ACC112 (cell line): ENCODE measurements around the gene TSPEAR.

Source experiments
- H2AFZ ChIP-seq: fragments of 200-600 bp; sonication (generic); one replicate; pipeline ENCODE4 v1.6.0; 2017; ENCODE audit warnings: antibody characterized with exemption, low read length; ENCODE audit not compliant: unreplicated experiment
- H3K27ac ChIP-seq: fragments of 200-600 bp; sonication (generic); 2 replicates; pipeline ENCODE4 v1.5.1; 2014; ENCODE audit warnings: low read depth, mild to moderate bottlenecking, antibody characterized with exemption, low read length, moderate library complexity
- H3K27me3 ChIP-seq: fragments of 200-600 bp; sonication (generic); 2 replicates; pipeline ENCODE4 v1.6.1; 2014; ENCODE audit warnings: mild to moderate bottlenecking, antibody characterized with exemption, low read length, moderate library complexity, mixed read lengths; ENCODE audit not compliant: insufficient read depth
- H3K36me3 ChIP-seq: fragments of 200-600 bp; sonication (generic); 2 replicates; pipeline ENCODE4 v1.6.1; 2016; ENCODE audit warnings: mild to moderate bottlenecking, antibody characterized with exemption, low read length, moderate library complexity, mixed read lengths; ENCODE audit not compliant: insufficient read depth
- H3K4me1 ChIP-seq: fragments of 200-600 bp; sonication (generic); one replicate; pipeline ENCODE4 v1.6.1; 2016; ENCODE audit warnings: low read length, mixed read lengths; ENCODE audit not compliant: insufficient read depth, unreplicated experiment, control insufficient read depth
- H3K4me3 ChIP-seq: fragments of 200-600 bp; sonication (generic); 2 replicates; pipeline ENCODE4 v1.5.1; 2014; ENCODE audit warnings: mild to moderate bottlenecking, low read depth, low read length
- H3K79me2 ChIP-seq: fragments of 200-600 bp; sonication (generic); one replicate; pipeline ENCODE4 v1.6.0; 2016; ENCODE audit warnings: low read length; ENCODE audit not compliant: control insufficient read depth, unreplicated experiment, insufficient read depth

TSPEAR gene

DNA sequence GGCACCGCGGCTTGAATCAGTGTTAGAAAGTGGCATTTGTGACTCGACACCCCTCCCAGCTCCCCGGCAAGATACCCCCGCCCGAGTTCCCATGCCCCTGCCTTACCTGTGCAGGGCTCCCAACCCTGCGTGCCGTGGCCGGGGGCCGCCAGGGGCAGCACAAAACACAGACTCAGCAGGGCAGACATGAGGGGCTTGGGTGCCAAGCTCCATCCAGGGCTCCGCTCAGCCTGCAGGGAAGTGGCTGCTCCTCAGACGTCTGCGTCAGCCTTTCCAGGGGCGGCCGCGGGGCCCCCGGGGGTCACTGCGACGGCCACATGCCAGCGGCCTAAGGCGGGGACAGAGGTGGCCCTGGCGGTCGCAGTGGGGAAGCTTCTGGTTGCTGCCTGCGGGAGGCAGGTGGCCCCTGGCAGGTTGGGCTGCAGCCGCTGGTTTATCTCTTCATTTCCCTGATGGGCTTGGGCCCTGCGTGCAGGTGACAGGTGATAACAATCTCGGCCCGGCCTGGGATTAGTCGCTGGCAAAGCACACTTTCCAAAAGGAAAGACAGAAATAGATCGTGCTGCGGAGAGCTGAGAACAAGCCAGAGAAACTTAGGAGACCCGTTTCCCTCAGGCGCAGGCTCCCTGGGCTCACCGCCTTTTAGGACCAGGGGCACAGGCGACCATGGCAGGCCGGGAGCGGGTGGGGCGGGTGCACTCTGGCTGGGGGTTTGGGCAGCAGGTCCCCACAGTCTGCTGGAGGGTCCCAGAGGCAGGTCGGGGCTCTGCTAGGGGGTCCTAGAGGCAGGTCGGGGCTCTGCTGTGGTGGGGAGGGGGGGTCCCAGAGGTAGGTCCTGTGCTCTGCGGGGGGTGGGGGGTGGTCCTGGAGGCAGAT is at the start of gene TSPEAR:
Gene TSPEAR, minus strand, starts transcription at position 246 of the 876 bp plus-strand sequence. Its CDS starts 58 bp downstream, at position 188.
- no peak within 1 kb of the TSS for H3K27ac ChIP-seq
- peaks cover 5% of the 10 kb centered on the region for H3K4me1 ChIP-seq
- H2AFZ ChIP-seq: no peak within 1 kb of the TSS
- H3K79me2 ChIP-seq: no peaks in the 10 kb centered on the region
- no peak within 1 kb of the TSS for H3K4me3 ChIP-seq
- peaks cover 96% of the 10 kb centered on the region for H3K27me3 ChIP-seq
- H3K36me3 ChIP-seq: no peaks in the 10 kb centered on the region

DNA sequence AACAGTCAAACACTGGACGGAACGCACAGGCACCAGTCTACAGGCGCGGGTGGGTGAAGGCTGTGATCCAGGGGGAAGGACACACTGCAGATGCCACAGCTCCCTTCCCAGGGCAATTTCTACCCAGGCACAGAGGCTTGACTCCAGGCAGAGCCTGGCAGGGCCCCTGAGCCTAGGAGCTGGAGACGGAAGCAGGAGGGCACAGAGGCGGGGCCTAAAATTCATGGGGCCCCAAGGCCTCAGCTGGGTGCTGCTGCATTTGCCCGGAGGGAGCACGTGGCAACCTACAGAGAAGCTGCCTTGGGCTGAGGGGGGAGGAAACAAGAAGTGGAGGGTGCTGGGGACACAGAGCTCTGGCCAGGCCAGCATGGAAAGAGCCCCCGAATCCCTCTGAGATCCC is 49.0 kb upstream of the TSPEAR start:
- Histone ChIP-seq H3K79me2 (no peaks in the 10 kb centered on the region), H2AFZ (no peak overlapping the region), H3K27ac (no peak overlapping the region), H3K27me3 (peaks cover 3% of the 10 kb centered on the region; the same call in 1 of the 2 replicates), H3K4me3 (no peak overlapping the region), H3K36me3 (no peaks in the 10 kb centered on the region), H3K4me1 (no peaks in the 10 kb centered on the region)

DNA sequence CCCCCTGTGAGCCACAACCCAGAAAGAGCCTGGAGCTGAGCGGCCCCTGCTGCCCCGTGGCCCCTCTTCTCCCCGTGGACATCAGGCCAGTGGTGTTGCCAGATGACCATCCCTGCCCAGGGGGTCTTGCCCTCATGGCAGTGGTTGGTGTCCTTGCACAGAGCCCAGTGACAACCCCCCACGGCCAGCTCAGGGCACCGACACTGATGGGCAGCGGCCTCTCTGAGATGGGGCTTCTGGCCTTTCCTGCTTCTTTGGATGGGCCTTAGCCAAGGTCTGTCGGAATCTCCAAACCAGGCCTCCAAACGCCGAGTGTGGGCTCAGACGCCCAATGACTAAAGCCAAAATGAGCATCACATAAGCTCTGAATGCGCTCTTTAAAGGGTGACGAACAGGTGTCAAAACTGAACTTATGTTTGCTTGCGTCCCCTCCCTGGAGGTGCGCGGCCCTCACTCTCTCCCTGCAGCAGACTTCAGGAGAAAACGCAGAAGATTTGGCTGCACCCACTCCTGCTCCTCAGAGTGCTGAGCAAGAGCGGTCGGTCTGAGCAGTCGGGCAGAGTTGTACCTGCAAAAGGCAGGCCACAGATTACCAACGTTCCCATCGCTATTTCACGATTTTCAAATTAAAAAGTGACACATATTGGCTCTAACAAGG is 48.4 kb upstream of the TSPEAR start:
- no peak overlapping the region for H3K4me3 ChIP-seq
- no peaks in the 10 kb centered on the region for H3K36me3 ChIP-seq
- no peaks in the 10 kb centered on the region for H3K79me2 ChIP-seq
- peaks cover 3% of the 10 kb centered on the region; the same call in 1 of the 2 replicates for H3K27me3 ChIP-seq
- no peak overlapping the region for H2AFZ ChIP-seq
- no peaks in the 10 kb centered on the region for H3K4me1 ChIP-seq
- H3K27ac ChIP-seq: no peak overlapping the region

DNA sequence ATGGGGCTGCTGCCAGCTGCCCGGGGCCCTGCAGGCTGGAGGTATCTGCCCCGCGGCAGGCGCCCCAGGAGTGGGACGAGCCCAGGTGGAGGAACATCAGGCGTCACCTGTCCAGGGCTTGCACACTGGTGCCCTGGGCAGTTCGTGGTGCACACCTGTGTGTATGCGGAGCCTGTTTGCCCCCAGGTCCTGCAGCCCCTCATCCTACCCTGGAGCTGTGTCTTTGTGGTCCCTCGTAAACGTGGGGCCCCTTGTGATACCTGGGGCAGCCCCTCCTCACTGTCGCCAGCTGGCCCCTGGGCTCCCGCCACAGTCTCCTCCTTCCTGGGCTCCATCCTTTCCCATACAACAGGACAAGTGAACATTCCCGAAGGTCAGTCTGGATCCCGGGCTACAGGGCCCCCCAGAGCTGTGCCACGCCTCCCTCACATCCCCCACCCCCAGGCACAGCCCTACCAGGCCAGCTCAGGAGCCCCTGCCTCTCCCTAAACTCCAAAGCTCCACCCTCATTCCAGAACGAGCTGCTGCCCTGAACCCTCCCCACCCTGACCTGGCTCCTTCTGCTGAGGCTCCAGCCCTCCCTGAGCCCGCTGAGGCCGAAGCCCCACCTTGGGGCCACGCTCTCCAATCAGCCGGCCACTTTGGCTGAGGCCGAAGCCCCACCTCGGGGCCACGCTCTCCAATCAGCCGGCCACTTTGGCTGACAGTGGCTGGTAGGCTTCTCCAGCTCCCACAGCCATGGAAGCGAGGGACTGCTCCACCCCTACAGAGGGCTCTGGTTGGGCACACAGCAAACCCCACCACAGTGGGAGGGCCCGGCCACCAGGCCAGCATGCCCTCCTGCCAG is 47.6 kb upstream of the TSPEAR start:
- no peak overlapping the region for H3K27ac ChIP-seq
- H2AFZ ChIP-seq: no peak overlapping the region
- H3K4me3 ChIP-seq: no peak overlapping the region
- H3K79me2 ChIP-seq: no peaks in the 10 kb centered on the region
- H3K36me3 ChIP-seq: no peaks in the 10 kb centered on the region
- H3K4me1 ChIP-seq: no peaks in the 10 kb centered on the region
- H3K27me3 ChIP-seq: peaks cover 3% of the 10 kb centered on the region; the same call in 1 of the 2 replicates

DNA sequence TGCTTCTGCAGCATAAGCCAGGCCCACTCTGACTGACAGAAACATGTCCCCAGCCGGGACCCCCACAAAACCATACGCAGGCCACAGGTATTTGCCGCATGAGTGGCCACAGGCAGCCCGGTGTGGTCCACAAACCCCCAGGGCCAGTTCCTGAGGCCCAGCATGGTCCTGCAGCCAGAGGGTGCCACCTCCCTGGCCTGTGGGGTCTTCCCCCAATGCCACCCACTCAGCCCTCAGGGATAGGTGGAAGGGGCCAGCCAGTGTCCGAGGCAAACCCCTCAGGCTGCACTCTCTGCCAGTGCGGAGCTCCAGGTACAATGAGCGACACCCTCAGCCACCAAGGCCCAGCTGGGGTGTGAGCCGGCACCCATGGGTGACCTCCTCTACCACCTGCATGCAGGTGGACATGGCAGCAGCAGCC is 46.8 kb upstream of the TSPEAR start:
- Histone ChIP-seq H3K27me3 (peaks cover 3% of the 10 kb centered on the region; the same call in 1 of the 2 replicates), H3K4me1 (no peaks in the 10 kb centered on the region), H3K4me3 (no peak overlapping the region), H2AFZ (no peak overlapping the region), H3K79me2 (no peaks in the 10 kb centered on the region), H3K36me3 (no peaks in the 10 kb centered on the region), H3K27ac (no peak overlapping the region)

DNA sequence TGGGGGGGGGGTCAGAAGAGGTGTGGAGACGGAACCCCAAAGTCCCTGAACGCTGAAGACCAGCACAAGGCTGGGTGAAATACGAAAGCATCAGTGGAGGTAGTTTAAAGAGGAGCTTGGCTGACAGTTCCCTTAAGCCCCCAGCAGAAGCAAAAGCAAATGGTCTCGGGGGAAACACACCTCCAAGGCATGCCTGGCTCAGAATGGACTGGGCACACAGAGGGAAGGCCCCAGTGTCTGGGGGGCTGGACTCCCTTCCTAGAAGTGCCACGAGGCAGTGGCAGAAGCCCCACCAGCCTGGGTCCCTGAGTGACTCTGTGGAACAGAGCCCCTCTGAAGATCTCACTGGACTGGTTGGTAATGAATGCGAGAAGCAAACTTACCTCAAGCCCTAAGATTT is 46.4 kb upstream of the TSPEAR start:
- Histone ChIP-seq H3K36me3 (no peaks in the 10 kb centered on the region), H2AFZ (no peak overlapping the region), H3K4me3 (no peak overlapping the region), H3K27me3 (peaks cover 3% of the 10 kb centered on the region; the same call in 1 of the 2 replicates), H3K27ac (no peak overlapping the region), H3K4me1 (no peaks in the 10 kb centered on the region), H3K79me2 (no peaks in the 10 kb centered on the region)

DNA sequence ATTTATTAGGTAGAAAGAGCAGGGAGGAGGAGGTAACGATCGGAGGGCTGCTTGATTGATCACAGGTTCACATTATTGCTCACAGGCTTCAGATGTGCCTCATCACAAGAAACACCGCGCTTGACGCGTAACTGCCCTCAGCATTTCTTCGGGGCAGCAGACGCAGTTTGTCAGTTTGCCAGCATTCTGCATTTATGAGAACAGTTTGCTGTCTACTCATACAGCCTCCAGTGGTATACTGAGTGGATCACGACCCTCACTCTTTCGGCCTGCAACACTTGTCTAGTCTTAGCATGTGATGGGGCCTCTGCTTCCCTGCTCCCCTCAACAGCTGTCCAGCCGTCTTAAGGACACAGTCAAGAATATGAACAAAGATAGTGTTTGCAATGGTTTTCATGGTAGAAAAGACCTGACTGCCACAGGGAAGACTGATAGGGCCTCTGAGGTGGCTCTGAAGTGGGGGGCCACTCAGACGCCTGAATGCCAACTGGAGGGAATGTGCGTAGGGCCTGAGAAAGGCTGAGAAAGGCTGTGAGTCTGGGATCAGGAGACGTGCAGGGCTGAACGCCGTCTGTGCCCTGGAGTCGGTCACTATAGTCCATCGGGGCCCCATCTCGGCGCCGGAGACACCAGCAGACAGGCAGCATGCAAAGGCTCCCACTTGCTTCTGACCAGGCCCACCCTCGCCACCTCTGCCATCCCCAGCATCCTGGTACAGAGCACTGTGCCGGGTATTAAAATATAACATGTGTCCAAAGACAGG is 45.2 kb upstream of the TSPEAR start:
- Histone ChIP-seq H2AFZ (no peak overlapping the region), H3K27ac (no peak overlapping the region), H3K4me1 (no peaks in the 10 kb centered on the region), H3K27me3 (peaks cover 3% of the 10 kb centered on the region), H3K4me3 (no peak overlapping the region), H3K79me2 (no peaks in the 10 kb centered on the region), H3K36me3 (no peaks in the 10 kb centered on the region)

DNA sequence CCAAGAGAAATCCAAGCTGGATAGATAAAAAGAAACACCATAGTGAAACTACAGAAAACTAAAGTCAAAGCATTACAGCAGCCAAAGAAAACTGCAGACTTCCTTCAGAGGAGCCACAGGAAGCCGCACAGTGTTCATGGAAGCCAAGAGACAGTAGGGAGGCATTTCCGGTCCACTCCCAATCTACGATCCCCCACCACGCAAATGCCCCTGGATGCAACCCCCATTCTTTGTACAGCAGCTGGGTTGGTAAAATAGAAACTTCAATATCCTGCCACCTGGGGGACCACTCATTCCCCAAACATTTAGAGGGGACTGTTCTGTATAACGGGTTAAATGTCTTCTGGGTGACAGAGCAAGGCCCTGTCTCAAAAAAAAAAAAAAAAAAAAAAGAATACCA is 43.9 kb upstream of the TSPEAR start:
- no peak overlapping the region for H3K4me3 ChIP-seq
- no peaks in the 10 kb centered on the region for H3K79me2 ChIP-seq
- H2AFZ ChIP-seq: no peak overlapping the region
- H3K27ac ChIP-seq: no peak overlapping the region
- no peaks in the 10 kb centered on the region for H3K4me1 ChIP-seq
- peaks cover 15% of the 10 kb centered on the region for H3K27me3 ChIP-seq
- no peaks in the 10 kb centered on the region for H3K36me3 ChIP-seq

DNA sequence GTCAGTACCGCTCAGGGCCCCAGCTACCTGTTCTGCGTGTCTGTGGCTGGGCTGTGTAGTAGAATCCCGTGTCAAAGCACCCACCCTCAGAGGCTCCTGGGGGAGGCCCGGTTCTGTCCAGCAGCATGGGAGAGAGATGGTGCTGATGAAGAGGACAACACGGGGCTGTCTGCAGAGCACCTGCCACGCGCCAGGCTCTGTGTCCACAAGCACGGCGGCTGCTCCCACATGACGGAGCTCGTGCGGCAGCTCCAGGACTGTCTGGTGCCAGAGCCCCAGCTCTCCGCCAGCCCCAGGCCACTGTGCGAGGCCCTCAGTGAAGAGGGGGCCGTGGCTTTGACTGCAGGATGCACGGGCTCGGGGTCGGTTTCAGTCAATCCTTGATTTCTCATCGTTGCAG is 42.0 kb upstream of the TSPEAR start:
- Histone ChIP-seq H3K4me1 (no peaks in the 10 kb centered on the region), H3K4me3 (no peak overlapping the region), H3K79me2 (no peaks in the 10 kb centered on the region), H3K36me3 (no peaks in the 10 kb centered on the region), H3K27ac (no peak overlapping the region), H3K27me3 (peaks cover 34% of the 10 kb centered on the region), H2AFZ (no peak overlapping the region)
